T-cell (primary cell): ENCODE results near the gene PRKD1. TPM values are rescaled to one million over a fixed set of nuclear protein-coding genes. Genes with fewer than 3 reads are reported as not detected.

Source experiments
- ATAC-seq, 4 experiments: fragments of 200-7000 bp in 3 of 4; fragments of 150-1000 bp in 1 of 4; cut with Tn5 transposase; replicated peaks in 1 of 4; 1 replicate in 3 of 4; 2 replicates in 1 of 4; pipeline ENCODE4 v1.10.0; 2021; ENCODE audit warnings: moderate library complexity in 3 of 4, mild to moderate bottlenecking in 2 of 4, moderate number of reproducible peaks in 1 of 4
- CTCF ChIA-PET, 2 donors: fragments of 300-600 bp; sonication (Branson Sonifier 250); formaldehyde crosslinking; loops; one replicate each; lab custom pipeline; 2022; ENCODE audit warnings: antibody characterized with exemption in 2 of 2; lab: Charles Lee
- POLR2A ChIA-PET, 2 donors: fragments of 300-600 bp; sonication (Branson Sonifier 250); formaldehyde crosslinking; loops; one replicate each; lab custom pipeline; 2022; ENCODE audit warnings: antibody characterized with exemption in 2 of 2; lab: Charles Lee
- DNase-seq, 35 experiments: peaks; one replicate each; pipeline versions ENCODE4 v3.0.0 to v3.0.0-alpha.2; 2013 to 2023
- H3K27ac ChIP-seq: one replicate; pipeline ENCODE4 v1.5.1; 2013; ENCODE audit warnings: low read length
- H3K27me3 ChIP-seq, 2 experiments: replicated peaks in 1 of 2; 1 replicate in 1 of 2; 2 replicates in 1 of 2; pipeline versions ENCODE4 v1.6.1 to v1.7.0; 2013; ENCODE audit warnings: low read length in 1 of 2, mixed read lengths in 1 of 2; ENCODE audit not compliant: control insufficient read depth in 2 of 2, insufficient read depth in 2 of 2; ENCODE audit errors: extremely low read depth in 1 of 2
- H3K36me3 ChIP-seq, 2 donors: 1 replicate in 1 of 2; 2 replicates in 1 of 2; pipeline versions ENCODE4 v1.6.1 to v1.7.0; 2013; ENCODE audit warnings: low read length in 1 of 2; ENCODE audit not compliant: control insufficient read depth in 2 of 2, insufficient read depth in 1 of 2; ENCODE audit errors: extremely low read depth in 1 of 2
- H3K4me1 ChIP-seq, 2 experiments: 1 replicate in 1 of 2; 2 replicates in 1 of 2; pipeline versions ENCODE4 v1.6.1 to v1.7.0; 2013; ENCODE audit warnings: low read length in 2 of 2, mixed read lengths in 1 of 2; ENCODE audit not compliant: insufficient read depth in 2 of 2, control insufficient read depth in 1 of 2; ENCODE audit errors: extremely low read depth in 1 of 2
- H3K4me3 ChIP-seq, 2 donors: 1 replicate in 1 of 2; 2 replicates in 1 of 2; pipeline versions ENCODE4 v1.5.1 to v1.7.0; 2013; ENCODE audit warnings: mild to moderate bottlenecking in 2 of 2, low read length in 1 of 2, moderate library complexity in 1 of 2; ENCODE audit not compliant: control insufficient read depth in 1 of 2; ENCODE audit errors: extremely low read depth in 1 of 2
- H3K9me3 ChIP-seq: 2 replicates; pipeline ENCODE4 v1.7.0; 2013
- H3K27ac Mint-ChIP-seq, 2 donors: one replicate each; pipeline ENCODE4 v1.8.0; 2020 to 2021; ENCODE audit warnings: mild to moderate bottlenecking in 2 of 2, mixed read lengths in 2 of 2
- H3K27me3 Mint-ChIP-seq, 2 donors: one replicate each; pipeline ENCODE4 v1.8.0; 2021 to 2022; ENCODE audit warnings: mixed read lengths in 2 of 2
- H3K36me3 Mint-ChIP-seq: one replicate; pipeline ENCODE4 v1.8.0; 2021; ENCODE audit warnings: mixed read lengths
- H3K4me1 Mint-ChIP-seq, 3 donors: one replicate each; pipeline ENCODE4 v1.8.0; 2020 to 2022; ENCODE audit warnings: mixed read lengths in 3 of 3, mild to moderate bottlenecking in 1 of 3
- H3K4me3 Mint-ChIP-seq, 3 donors: one replicate each; pipeline ENCODE4 v1.8.0; 2020 to 2022; ENCODE audit warnings: mild to moderate bottlenecking in 3 of 3, mixed read lengths in 3 of 3, moderate library complexity in 3 of 3
- H3K9me3 Mint-ChIP-seq, 3 donors: one replicate each; pipeline ENCODE4 v1.8.0; 2020 to 2022; ENCODE audit warnings: mixed read lengths in 3 of 3
- WGBS: methylation state at CpG from one replicate; pipeline ENCODE4 v1.1.5; 2013; ENCODE audit warnings: missing lambda C conversion rate; ENCODE audit not compliant: insufficient coverage; 5-methylcytosine and 5-hydroxymethylcytosine counted together
- total RNA-seq, 35 experiments: library from RNA in 6 of 35; stranded (reverse) in 6 of 35; fragments of 120-200 nt in 1 of 35; gene quantifications; one replicate each; pipeline versions ENCODE4 v1.2.1 to v1.2.4 and lab custom pipeline; 2013 to 2026

PRKD1 gene
- total RNA-seq, 5 donors from 2014 or later (not counting 1 experiment from before 2014, with no cell fraction given) = 0.28 to 0.43 TPM; not detected in 3

DNA sequence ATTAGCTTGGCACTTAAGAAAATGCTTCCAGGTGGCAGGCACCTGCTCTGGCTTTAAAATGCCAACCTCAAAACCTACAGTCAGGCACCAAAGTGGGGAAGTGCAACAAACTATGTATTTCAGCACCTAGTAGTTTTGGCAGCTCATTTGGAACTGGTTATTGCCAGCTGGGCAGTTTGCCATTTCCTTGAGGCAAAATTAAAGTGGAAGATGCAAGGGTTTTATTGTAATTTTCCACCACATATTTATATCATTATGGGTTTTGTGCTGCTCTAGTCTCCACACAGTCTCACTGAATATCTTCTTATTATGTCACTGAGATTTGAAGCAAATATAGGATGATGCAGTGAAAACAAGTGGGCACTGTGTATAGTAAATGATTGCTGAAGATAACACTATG is 117.0 kb downstream of the PRKD1 start:
- no peak overlapping the region for H3K27ac ChIP-seq
- no peak overlapping the region for H3K4me3 Mint-ChIP-seq
- DNase-seq (no peak), ATAC-seq (no peak)
- no peaks in the 10 kb centered on the region for H3K27me3 ChIP-seq
- H3K9me3 Mint-ChIP-seq = peaks cover 13 to 15% (median 14%) of the 10 kb centered on the region in 3 donors
- no peaks in the 10 kb centered on the region for H3K36me3 ChIP-seq
- POLR2A ChIA-PET = no interaction called here
- H3K4me1 ChIP-seq = no peaks in the 10 kb centered on the region
- no peaks in the 10 kb centered on the region for H3K4me1 Mint-ChIP-seq
- H3K9me3 ChIP-seq = no peaks in the 10 kb centered on the region
- no peaks in the 10 kb centered on the region for H3K27me3 Mint-ChIP-seq
- no peaks in the 10 kb centered on the region for H3K36me3 Mint-ChIP-seq
- CTCF ChIA-PET = no interaction called here
- no peak overlapping the region for H3K27ac Mint-ChIP-seq
- no peak overlapping the region for H3K4me3 ChIP-seq

GRCh38 chr14:29810064-29810463 is 117.6 kb downstream of the PRKD1 start:
- H3K27me3 ChIP-seq = no peaks in the 10 kb centered on the region
- no peak for DNase-seq
- 83% methylated on average over 1 of the region's 3 CpGs for WGBS
- Mint-ChIP-seq H3K9me3 (peaks cover 15 to 16% (median 15%) of the 10 kb centered on the region in 3 donors), H3K4me3 (no peak overlapping the region), H3K27ac (no peak overlapping the region), H3K4me1 (no peaks in the 10 kb centered on the region), H3K36me3 (no peaks in the 10 kb centered on the region), H3K27me3 (no peaks in the 10 kb centered on the region)
- no peaks in the 10 kb centered on the region for H3K4me1 ChIP-seq
- no peaks in the 10 kb centered on the region for H3K36me3 ChIP-seq
- H3K9me3 ChIP-seq = no peaks in the 10 kb centered on the region
- no peak overlapping the region for H3K27ac ChIP-seq
- no peak for ATAC-seq
- ChIA-PET CTCF (no interaction called here), POLR2A (no interaction called here)
- no peak overlapping the region for H3K4me3 ChIP-seq

GRCh38 chr14:29806124-29806517 is 121.5 kb downstream of the PRKD1 start:
- no peak for ATAC-seq
- DNase-seq = no peak
- no peak overlapping the region for H3K27ac ChIP-seq
- H3K4me3 Mint-ChIP-seq = no peak overlapping the region
- H3K36me3 Mint-ChIP-seq = no peaks in the 10 kb centered on the region
- POLR2A ChIA-PET = no interaction called here
- H3K36me3 ChIP-seq = no peaks in the 10 kb centered on the region
- no peak overlapping the region for H3K27ac Mint-ChIP-seq
- H3K27me3 ChIP-seq = no peaks in the 10 kb centered on the region
- no peak overlapping the region for H3K4me3 ChIP-seq
- H3K4me1 Mint-ChIP-seq = no peaks in the 10 kb centered on the region
- no peaks in the 10 kb centered on the region for H3K27me3 Mint-ChIP-seq
- CTCF ChIA-PET = no interaction called here
- peaks cover 3 to 14% (median 9%) of the 10 kb centered on the region in 3 donors for H3K9me3 Mint-ChIP-seq
- WGBS = no CpG with 5 or more reads among the region's 1 CpG
- H3K9me3 ChIP-seq = no peaks in the 10 kb centered on the region
- H3K4me1 ChIP-seq = no peaks in the 10 kb centered on the region

DNA sequence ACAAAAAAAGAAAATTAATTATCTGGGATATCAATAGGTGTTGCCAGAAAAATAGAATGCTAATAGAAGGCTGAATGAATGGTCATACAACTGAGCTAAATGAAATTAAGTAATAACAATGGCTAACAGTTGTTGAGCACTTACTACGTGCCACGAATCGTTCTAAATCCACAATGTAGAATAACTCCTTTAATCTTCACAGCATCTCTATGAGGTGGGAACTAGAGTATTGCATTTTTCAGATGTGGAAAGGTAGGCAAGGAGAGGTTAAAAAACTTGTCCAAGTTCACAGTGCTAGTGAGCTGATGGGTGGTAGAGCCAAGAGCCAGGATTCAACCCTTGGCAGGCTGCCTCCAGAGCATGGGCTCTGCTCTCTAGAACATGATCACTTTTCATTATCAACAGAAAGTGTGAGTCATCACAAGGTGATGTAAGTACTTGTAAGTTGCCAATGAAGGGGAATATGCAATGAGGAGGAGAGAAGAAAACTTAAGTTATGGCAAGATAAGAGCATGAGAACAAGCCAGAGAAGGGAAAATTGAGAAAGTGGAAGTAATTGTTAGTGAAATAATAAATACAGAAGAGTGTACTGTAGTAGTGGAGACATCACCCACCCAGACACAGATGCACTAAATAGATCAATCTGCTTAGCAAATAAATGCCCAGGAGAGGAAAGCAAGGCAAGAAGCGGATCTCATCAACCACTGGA is 122.1 kb downstream of the PRKD1 start:
- ChIA-PET POLR2A (no interaction called here), CTCF (no interaction called here)
- H3K4me3 Mint-ChIP-seq = no peak overlapping the region
- Histone ChIP-seq H3K36me3 (no peaks in the 10 kb centered on the region), H3K9me3 (no peaks in the 10 kb centered on the region), H3K4me1 (no peaks in the 10 kb centered on the region), H3K27me3 (no peaks in the 10 kb centered on the region), H3K27ac (no peak overlapping the region), H3K4me3 (no peak overlapping the region)
- H3K4me1 Mint-ChIP-seq = no peaks in the 10 kb centered on the region
- no CpG with 5 or more reads among the region's 4 CpGs for WGBS
- no peak for DNase-seq
- no peaks in the 10 kb centered on the region for H3K36me3 Mint-ChIP-seq
- H3K27ac Mint-ChIP-seq = no peak overlapping the region
- peaks cover 3 to 14% (median 9%) of the 10 kb centered on the region in 3 donors for H3K9me3 Mint-ChIP-seq
- no peaks in the 10 kb centered on the region for H3K27me3 Mint-ChIP-seq
- no peak for ATAC-seq

- H3K4me1 Mint-ChIP-seq = no peaks in the 10 kb centered on the region
- DNase-seq (no peak), ATAC-seq (no peak)
- ChIA-PET CTCF (no interaction called here), POLR2A (interaction anchor here in 1 of 2 donors (0.6 kb wide), 1 partner anchor 104 kb away, joined by 3 read pairs; no protein-coding TSS in a partner anchor)
- Histone ChIP-seq H3K27ac (no peak overlapping the region), H3K9me3 (no peaks in the 10 kb centered on the region), H3K27me3 (no peaks in the 10 kb centered on the region), H3K4me3 (no peak overlapping the region), H3K36me3 (no peaks in the 10 kb centered on the region), H3K4me1 (no peaks in the 10 kb centered on the region)
- no peak overlapping the region for H3K27ac Mint-ChIP-seq
- peaks cover 3 to 13% (median 9%) of the 10 kb centered on the region in 3 donors for H3K9me3 Mint-ChIP-seq
- no peaks in the 10 kb centered on the region for H3K27me3 Mint-ChIP-seq
- no CpG with 5 or more reads among the region's 3 CpGs for WGBS
- H3K36me3 Mint-ChIP-seq = no peaks in the 10 kb centered on the region
- H3K4me3 Mint-ChIP-seq = no peak overlapping the region
Observed at GRCh38 chr14:29804481-29805266, 123.0 kb downstream of the PRKD1 start.

DNA sequence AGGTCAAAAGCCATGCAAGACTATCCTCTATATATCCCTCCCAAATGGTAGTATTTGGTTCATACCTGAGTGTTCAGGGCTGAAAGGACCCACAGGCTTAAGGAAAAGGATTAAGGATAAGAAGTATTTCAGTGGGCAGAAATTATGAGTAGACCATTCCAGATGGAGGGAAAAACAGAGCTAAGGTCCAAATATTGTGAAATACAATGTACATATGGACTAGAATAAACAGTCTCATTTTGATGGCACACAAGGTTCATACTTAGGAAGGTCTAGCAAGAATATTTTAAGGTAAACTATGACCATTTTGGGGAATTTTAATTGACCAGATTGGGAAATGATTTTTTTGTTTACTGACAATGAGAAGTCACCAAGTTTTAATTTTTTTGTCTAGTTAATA is 124.6 kb downstream of the PRKD1 start:
- ATAC-seq = no peak
- ChIA-PET POLR2A (no interaction called here), CTCF (no interaction called here)
- Mint-ChIP-seq H3K4me1 (no peaks in the 10 kb centered on the region), H3K27me3 (no peaks in the 10 kb centered on the region), H3K27ac (no peak overlapping the region), H3K9me3 (peaks cover 5 to 9% (median 9%) of the 10 kb centered on the region in 3 donors), H3K4me3 (no peak overlapping the region), H3K36me3 (no peaks in the 10 kb centered on the region)
- no peak for DNase-seq
- no peaks in the 10 kb centered on the region for H3K27me3 ChIP-seq
- no peak overlapping the region for H3K4me3 ChIP-seq
- H3K27ac ChIP-seq = no peak overlapping the region
- no peaks in the 10 kb centered on the region for H3K36me3 ChIP-seq
- no peaks in the 10 kb centered on the region for H3K9me3 ChIP-seq
- H3K4me1 ChIP-seq = no peaks in the 10 kb centered on the region
